Astrocyte (in vitro differentiated cells and primary cell): Measurements from ENCODE around the gene MOB3B.

Source experiments
- CTCF ChIP-seq: IDR thresholded peaks from 2 replicates; pipeline ENCODE4 v1.5.1; 2011; ENCODE audit warnings: low read depth, mild to moderate bottlenecking, inconsistent platforms, low read length, moderate library complexity; ENCODE audit not compliant: insufficient read depth
- EZH2 ChIP-seq: IDR thresholded peaks from 2 replicates; pipeline ENCODE4 v1.6.1; 2012; ENCODE audit warnings: mild to moderate bottlenecking, low read length, inconsistent platforms; ENCODE audit not compliant: insufficient read depth

GRCh38 chr9:27308691-27309390 is 220.8 kb downstream of the MOB3B start:
- no peak for TF ChIP-seq CTCF
- no peak for TF ChIP-seq EZH2
